Measurements from ENCODE around the gene LPP. TPM values are rescaled to one million over a fixed set of nuclear protein-coding genes. Genes with fewer than 3 reads are reported as not detected.

LPP gene
- total RNA-seq, 1 donor from 2014 or later, result 93.9 TPM

- no peak for TF ChIP-seq CTCF (conservative IDR thresholded peaks at IDR 0.05; ENCODE audit: low read depth, low read length)
- no peak for DNase-seq (ENCODE audit: low read depth)
- H3K4me3 ChIP-seq (ENCODE audit: low read depth, low read length), result no peak overlapping the region
Measured at GRCh38 chr3:188533172-188533571, 379.2 kb downstream of the LPP start.

GRCh38 chr3:188533612-188534357, 379.8 kb downstream of the LPP start:
- TF ChIP-seq CTCF (conservative IDR thresholded peaks at IDR 0.05; ENCODE audit: low read depth, low read length), result no peak
- H3K4me3 ChIP-seq (ENCODE audit: low read depth, low read length), result no peak overlapping the region
- DNase-seq (ENCODE audit: low read depth), result no peak

- TF ChIP-seq CTCF (conservative IDR thresholded peaks at IDR 0.05; ENCODE audit: low read depth, low read length), result no peak
- no peak for DNase-seq (ENCODE audit: low read depth)
- H3K4me3 ChIP-seq (ENCODE audit: low read depth, low read length), result no peak overlapping the region
Measured at GRCh38 chr3:188534633-188535032, 380.7 kb downstream of the LPP start.

- H3K4me3 ChIP-seq (ENCODE audit: low read depth, low read length), result no peak overlapping the region
- no peak for TF ChIP-seq CTCF (conservative IDR thresholded peaks at IDR 0.05; ENCODE audit: low read depth, low read length)
- DNase-seq (ENCODE audit: low read depth), result no peak
Measured at GRCh38 chr3:188537606-188538005, 383.6 kb downstream of the LPP start.

GRCh38 chr3:188539037-188539436, 385.1 kb downstream of the LPP start:
- no peak for DNase-seq (ENCODE audit: low read depth)
- no peak for TF ChIP-seq CTCF (conservative IDR thresholded peaks at IDR 0.05; ENCODE audit: low read depth, low read length)

GRCh38 chr3:188539631-188540194, 385.8 kb downstream of the LPP start:
- no peak for TF ChIP-seq CTCF (conservative IDR thresholded peaks at IDR 0.05; ENCODE audit: low read depth, low read length)
- DNase-seq (ENCODE audit: low read depth), result no peak
- H3K4me3 ChIP-seq (ENCODE audit: low read depth, low read length), result no peak overlapping the region

More at GRCh38 chr3:188539037-188539436, 385.1 kb downstream of the LPP start:
- H3K4me3 ChIP-seq (ENCODE audit: low read depth, low read length), result no peak overlapping the region

- DNase-seq (ENCODE audit: low read depth), result no peak
- no peak for TF ChIP-seq CTCF (conservative IDR thresholded peaks at IDR 0.05; ENCODE audit: low read depth, low read length)
Measured at GRCh38 chr3:188542196-188542595, 388.2 kb downstream of the LPP start.

More at GRCh38 chr3:188542196-188542595, 388.2 kb downstream of the LPP start:
- no peak overlapping the region for H3K4me3 ChIP-seq (ENCODE audit: low read depth, low read length)
